AML-193 (cell line): ENCODE results near the gene EIF4G3.
"Not testable (repeated sequence)": the region's sequence is repeated elsewhere in the genome, so short reads cannot be mapped to it uniquely, and the experiment has no call there.

Experiments
- DNase-seq, 2 experiments: peaks; one replicate each; lab custom pipeline; 2025; lab: John Stamatoyannopoulos, UW

Gene EIF4G3

GRCh38 chr1:21188235-21188634 lies 11.5 kb upstream of the EIF4G3 start:
- no peak for DNase-seq

- no peak for DNase-seq
Measured at GRCh38 chr1:21185221-21185731, 8.6 kb upstream of the EIF4G3 start.

GRCh38 chr1:21184276-21184675 lies 7.6 kb upstream of the EIF4G3 start:
- peak; percentile 49 to 65 for DNase-seq

GRCh38 chr1:21182181-21182731 lies 5.6 kb upstream of the EIF4G3 start:
- no peak for DNase-seq

- DNase-seq = not testable (repeated sequence)
Measured at GRCh38 chr1:21178271-21178670, 1.6 kb upstream of the EIF4G3 start.

GRCh38 chr1:21175670-21176581 lies 771 bp downstream of the EIF4G3 start:
- no peak for DNase-seq

GRCh38 chr1:21175324-21175669 lies 1.4 kb downstream of the EIF4G3 start:
- DNase-seq = peak; percentile 82 to 83

GRCh38 chr1:21174654-21175323 lies 1.9 kb downstream of the EIF4G3 start:
- DNase-seq = no peak

- no peak for DNase-seq
Measured at GRCh38 chr1:21174230-21174629, 2.5 kb downstream of the EIF4G3 start.

GRCh38 chr1:21173096-21173495 lies 3.6 kb downstream of the EIF4G3 start:
- not testable (repeated sequence) for DNase-seq

GRCh38 chr1:21170837-21171236 lies 5.9 kb downstream of the EIF4G3 start:
- not testable (repeated sequence) for DNase-seq

- no peak for DNase-seq
Measured at GRCh38 chr1:21168444-21168843, 8.3 kb downstream of the EIF4G3 start.

- peak; percentile 41 to 49 for DNase-seq
Measured at GRCh38 chr1:21165646-21166045, 11.1 kb downstream of the EIF4G3 start.

GRCh38 chr1:21165076-21165475 lies 11.6 kb downstream of the EIF4G3 start:
- no peak for DNase-seq

- no peak for DNase-seq
Measured at GRCh38 chr1:21164266-21164665, 12.4 kb downstream of the EIF4G3 start.

GRCh38 chr1:21162740-21163464 lies 13.8 kb downstream of the EIF4G3 start:
- no peak for DNase-seq

- no peak for DNase-seq
Measured at GRCh38 chr1:21161842-21162241, 14.9 kb downstream of the EIF4G3 start.

- no peak for DNase-seq
Measured at GRCh38 chr1:21160263-21160796, 16.4 kb downstream of the EIF4G3 start.

- DNase-seq = no peak
Measured at GRCh38 chr1:21157868-21158267, 18.8 kb downstream of the EIF4G3 start.

- DNase-seq = peak in 1 of 2 experiments; percentile 20
Measured at GRCh38 chr1:21157054-21157453, 19.6 kb downstream of the EIF4G3 start.

GRCh38 chr1:21156019-21156418 lies 20.7 kb downstream of the EIF4G3 start:
- no peak for DNase-seq

- no peak for DNase-seq
Measured at GRCh38 chr1:21154717-21155116, 22.0 kb downstream of the EIF4G3 start.
